ENCODE data around the gene PCMTD2. TPM values are rescaled to one million over a fixed set of nuclear protein-coding genes. Genes with fewer than 3 reads are reported as not detected.
"Not testable (repeated sequence)": the region's sequence is repeated elsewhere in the genome, so short reads cannot be mapped to it uniquely, and the experiment has no call there.

The PCMTD2 gene
- total RNA-seq, 1 donor from 2014 or later, result 36.5 TPM

- H3K4me3 ChIP-seq (ENCODE audit: low read length in 3 of 3); H3K4me1 ChIP-seq (ENCODE audit: control insufficient read depth in 3 of 3, insufficient read depth in 3 of 3, low read length in 3 of 3); H3K27ac ChIP-seq (ENCODE audit: low read depth, low read length); H3K36me3 ChIP-seq (ENCODE audit: control insufficient read depth in 3 of 3, insufficient read depth in 3 of 3, low read length in 3 of 3); H3K9ac ChIP-seq (ENCODE audit: low read depth in 1 of 3, low read length in 3 of 3); H3K9me3 ChIP-seq (ENCODE audit: control insufficient read depth in 3 of 3, low read length in 3 of 3): not testable (repeated sequence)
- H3K27me3 ChIP-seq (ENCODE audit: control insufficient read depth in 3 of 3, insufficient read depth in 3 of 3, low read length in 3 of 3), result peaks cover 6 to 10% (median 7%) of the 10 kb centered on the region in 3 donors
These were observed 61.8 kb downstream of the PCMTD2 start for GRCh38 chr20:64317331-64317730.

GRCh38 chr20:64318056-64318455 lies 62.5 kb downstream of the PCMTD2 start:
- H3K4me3 ChIP-seq (ENCODE audit: low read length in 3 of 3), result not testable (repeated sequence)
- peaks cover 6 to 11% (median 10%) of the 10 kb centered on the region in 3 donors for H3K27me3 ChIP-seq (ENCODE audit: control insufficient read depth in 3 of 3, insufficient read depth in 3 of 3, low read length in 3 of 3)

GRCh38 chr20:64322031-64322789 lies 66.7 kb downstream of the PCMTD2 start:
- H3K36me3 ChIP-seq (ENCODE audit: control insufficient read depth in 3 of 3, insufficient read depth in 3 of 3, low read length in 3 of 3); H3K27ac ChIP-seq (ENCODE audit: low read depth, low read length); H3K4me1 ChIP-seq (ENCODE audit: control insufficient read depth in 3 of 3, insufficient read depth in 3 of 3, low read length in 3 of 3); H3K9me3 ChIP-seq (ENCODE audit: control insufficient read depth in 3 of 3, low read length in 3 of 3); H3K4me3 ChIP-seq (ENCODE audit: low read length in 3 of 3); H3K9ac ChIP-seq (ENCODE audit: low read depth in 1 of 3, low read length in 3 of 3); H3K27me3 ChIP-seq (ENCODE audit: control insufficient read depth in 3 of 3, insufficient read depth in 3 of 3, low read length in 3 of 3): not testable (repeated sequence)

More at GRCh38 chr20:64318056-64318455, 62.5 kb downstream of the PCMTD2 start:
- not testable (repeated sequence) for H3K4me1 ChIP-seq (ENCODE audit: control insufficient read depth in 3 of 3, insufficient read depth in 3 of 3, low read length in 3 of 3); H3K27ac ChIP-seq (ENCODE audit: low read depth, low read length); H3K9ac ChIP-seq (ENCODE audit: low read depth in 1 of 3, low read length in 3 of 3); H3K9me3 ChIP-seq (ENCODE audit: control insufficient read depth in 3 of 3, low read length in 3 of 3); H3K36me3 ChIP-seq (ENCODE audit: control insufficient read depth in 3 of 3, insufficient read depth in 3 of 3, low read length in 3 of 3)

Small RNAs within 50 kb of the gene (small RNA-seq; reads per million reads assigned to genes)
- gene AL137028.2, result not detected

Other genes with a start within 250 kb of the PCMTD2 start
- gene C20orf204, start 219.6 kb upstream of the PCMTD2 start, total RNA-seq, result 0.52 TPM
- gene SOX18, start 206.1 kb upstream of the PCMTD2 start, total RNA-seq, result 3.7 TPM
- gene TCEA2, start 192.6 kb upstream of the PCMTD2 start, total RNA-seq, result 8.4 TPM
- 5.2 TPM for gene RGS19, start 176.2 kb upstream of the PCMTD2 start, total RNA-seq
- gene OPRL1, start 175.7 kb upstream of the PCMTD2 start, total RNA-seq, result 0.52 TPM
- gene LKAAEAR1, start 171.3 kb upstream of the PCMTD2 start, total RNA-seq, result 1.0 TPM
- not detected for gene NPBWR2, start 148.2 kb upstream of the PCMTD2 start, total RNA-seq
- gene MYT1, start 91.3 kb upstream of the PCMTD2 start, total RNA-seq, result not detected

Measured in skeletal muscle tissue (tissue), 5 donors.